Measurements from ENCODE around the gene FRMD3. TPM values are rescaled to one million over a fixed set of nuclear protein-coding genes. Genes with fewer than 3 reads are reported as not detected.

The FRMD3 gene
- total and polyA plus RNA-seq, 3 experiments from 2014 or later: 0.35 to 0.68 (median 0.62) TPM

- Mint-ChIP-seq H3K4me3 (no peak overlapping the region), H3K27me3 (no peaks in the 10 kb centered on the region), H3K36me3 (peaks cover 0 to 4% (median 0%) of the 10 kb centered on the region in 3 donors), H3K4me1 (no peaks in the 10 kb centered on the region), H3K27ac (no peak overlapping the region), H3K9me3 (no peaks in the 10 kb centered on the region)
- no peak overlapping the region for H3K27ac ChIP-seq (ENCODE audit: low read depth, low read length)
- no peak for DNase-seq
- H3K27me3 ChIP-seq (ENCODE audit: insufficient read depth, low read length, poor library complexity, severe bottlenecking): no peaks in the 10 kb centered on the region
- no peaks in the 10 kb centered on the region for H3K36me3 ChIP-seq (ENCODE audit: insufficient read depth, low read length)
- ChIA-PET CTCF (no interaction called here), POLR2A (no interaction called here)
- H3K4me1 ChIP-seq (ENCODE audit: insufficient read depth, low read length): no peaks in the 10 kb centered on the region
- no peak overlapping the region for H3K4me3 ChIP-seq (ENCODE audit: low read length)
- no peaks in the 10 kb centered on the region for H3K9me3 ChIP-seq (ENCODE audit: low read length)
Measured at GRCh38 chr9:83264315-83264714, 273.9 kb downstream of the FRMD3 start.

GRCh38 chr9:83259558-83259957 lies 278.6 kb downstream of the FRMD3 start:
- H3K27ac Mint-ChIP-seq: no peak overlapping the region
- DNase-seq: no peak
- ChIA-PET CTCF (no interaction called here), POLR2A (no interaction called here)
- no peaks in the 10 kb centered on the region for H3K27me3 Mint-ChIP-seq
- no peak overlapping the region for H3K27ac ChIP-seq (ENCODE audit: low read depth, low read length)
- H3K9me3 ChIP-seq (ENCODE audit: low read length): no peaks in the 10 kb centered on the region
- H3K4me1 Mint-ChIP-seq: no peaks in the 10 kb centered on the region
- peaks cover 0 to 10% (median 3%) of the 10 kb centered on the region in 5 donors for H3K9me3 Mint-ChIP-seq
- no peaks in the 10 kb centered on the region for H3K4me1 ChIP-seq (ENCODE audit: insufficient read depth, low read length)
- H3K36me3 Mint-ChIP-seq: peaks cover 0 to 4% (median 0%) of the 10 kb centered on the region in 3 donors
- no peaks in the 10 kb centered on the region for H3K36me3 ChIP-seq (ENCODE audit: insufficient read depth, low read length)
- H3K4me3 ChIP-seq (ENCODE audit: low read length): no peak overlapping the region
- no peak overlapping the region for H3K4me3 Mint-ChIP-seq
- H3K27me3 ChIP-seq (ENCODE audit: insufficient read depth, low read length, poor library complexity, severe bottlenecking): no peaks in the 10 kb centered on the region

GRCh38 chr9:83257937-83258891 lies 280.0 kb downstream of the FRMD3 start:
- POLR2A ChIA-PET: no interaction called here
- Mint-ChIP-seq H3K27ac (no peak overlapping the region), H3K4me1 (no peaks in the 10 kb centered on the region)

GRCh38 chr9:83247732-83248131 lies 290.5 kb downstream of the FRMD3 start:
- Histone ChIP-seq H3K36me3 (ENCODE audit: insufficient read depth, low read length) (no peaks in the 10 kb centered on the region), H3K4me3 (ENCODE audit: low read length) (no peak overlapping the region), H3K27me3 (ENCODE audit: insufficient read depth, low read length, poor library complexity, severe bottlenecking) (no peaks in the 10 kb centered on the region), H3K4me1 (ENCODE audit: insufficient read depth, low read length) (no peaks in the 10 kb centered on the region), H3K27ac (ENCODE audit: low read depth, low read length) (no peak overlapping the region), H3K9me3 (ENCODE audit: low read length) (no peaks in the 10 kb centered on the region)
- peaks cover 0 to 31% (median 9%) of the 10 kb centered on the region in 3 donors for H3K36me3 Mint-ChIP-seq
- no peak for DNase-seq
- no peak overlapping the region for H3K27ac Mint-ChIP-seq
- no peaks in the 10 kb centered on the region for H3K27me3 Mint-ChIP-seq
- CTCF ChIA-PET: no interaction called here
- POLR2A ChIA-PET: no interaction called here
- peaks cover 9 to 22% (median 16%) of the 10 kb centered on the region in 5 donors for H3K9me3 Mint-ChIP-seq
- no peak overlapping the region for H3K4me3 Mint-ChIP-seq
- H3K4me1 Mint-ChIP-seq: no peaks in the 10 kb centered on the region

More at GRCh38 chr9:83257937-83258891, 280.0 kb downstream of the FRMD3 start:
- H3K4me3 Mint-ChIP-seq: no peak overlapping the region
- Histone ChIP-seq H3K4me1 (ENCODE audit: insufficient read depth, low read length) (no peaks in the 10 kb centered on the region), H3K4me3 (ENCODE audit: low read length) (no peak overlapping the region), H3K9me3 (ENCODE audit: low read length) (no peaks in the 10 kb centered on the region), H3K27me3 (ENCODE audit: insufficient read depth, low read length, poor library complexity, severe bottlenecking) (no peaks in the 10 kb centered on the region), H3K36me3 (ENCODE audit: insufficient read depth, low read length) (no peaks in the 10 kb centered on the region), H3K27ac (ENCODE audit: low read depth, low read length) (no peak overlapping the region)
- DNase-seq: no peak
- H3K9me3 Mint-ChIP-seq: peaks cover under 1 to 12% (median 6%) of the 10 kb centered on the region in 5 donors
- H3K27me3 Mint-ChIP-seq: no peaks in the 10 kb centered on the region
- H3K36me3 Mint-ChIP-seq: peaks cover 0 to 4% (median under 1%) of the 10 kb centered on the region in 3 donors
- CTCF ChIA-PET: no interaction called here

- peaks cover 0 to 28% (median 7%) of the 10 kb centered on the region in 3 donors for H3K36me3 Mint-ChIP-seq
- no peak for DNase-seq
- H3K27ac ChIP-seq (ENCODE audit: low read depth, low read length): no peak overlapping the region
- no peaks in the 10 kb centered on the region for H3K27me3 ChIP-seq (ENCODE audit: insufficient read depth, low read length, poor library complexity, severe bottlenecking)
- POLR2A ChIA-PET: no interaction called here
- H3K4me1 ChIP-seq (ENCODE audit: insufficient read depth, low read length): no peaks in the 10 kb centered on the region
- H3K9me3 Mint-ChIP-seq: peaks cover 0 to 7% (median under 1%) of the 10 kb centered on the region in 5 donors
- H3K4me3 Mint-ChIP-seq: no peak overlapping the region
- H3K36me3 ChIP-seq (ENCODE audit: insufficient read depth, low read length): no peaks in the 10 kb centered on the region
- H3K4me3 ChIP-seq (ENCODE audit: low read length): no peak overlapping the region
- no peaks in the 10 kb centered on the region for H3K27me3 Mint-ChIP-seq
- H3K27ac Mint-ChIP-seq: no peak overlapping the region
- CTCF ChIA-PET: no interaction called here
- no peaks in the 10 kb centered on the region for H3K9me3 ChIP-seq (ENCODE audit: low read length)
- no peaks in the 10 kb centered on the region for H3K4me1 Mint-ChIP-seq
Measured at GRCh38 chr9:83245979-83246659, 292.1 kb downstream of the FRMD3 start.

- DNase-seq: no peak
Measured at GRCh38 chr9:83242066-83242465, 296.1 kb downstream of the FRMD3 start.

GRCh38 chr9:83240671-83241070 lies 297.5 kb downstream of the FRMD3 start:
- H3K9me3 Mint-ChIP-seq: peaks cover 0 to 2% (median 0%) of the 10 kb centered on the region in 5 donors
- no peak overlapping the region for H3K4me3 Mint-ChIP-seq
- no peaks in the 10 kb centered on the region for H3K9me3 ChIP-seq (ENCODE audit: low read length)
- H3K4me3 ChIP-seq (ENCODE audit: low read length): no peak overlapping the region
- no peaks in the 10 kb centered on the region for H3K36me3 ChIP-seq (ENCODE audit: insufficient read depth, low read length)
- ChIA-PET POLR2A (no interaction called here), CTCF (no interaction called here)
- H3K27me3 Mint-ChIP-seq: no peaks in the 10 kb centered on the region
- H3K27ac Mint-ChIP-seq: no peak overlapping the region
- H3K27ac ChIP-seq (ENCODE audit: low read depth, low read length): no peak overlapping the region
- peaks cover 0 to 14% (median 0%) of the 10 kb centered on the region in 3 donors for H3K36me3 Mint-ChIP-seq
- no peaks in the 10 kb centered on the region for H3K4me1 ChIP-seq (ENCODE audit: insufficient read depth, low read length)
- no peak for DNase-seq
- H3K4me1 Mint-ChIP-seq: no peaks in the 10 kb centered on the region
- H3K27me3 ChIP-seq (ENCODE audit: insufficient read depth, low read length, poor library complexity, severe bottlenecking): no peaks in the 10 kb centered on the region

More at GRCh38 chr9:83242066-83242465, 296.1 kb downstream of the FRMD3 start:
- no peaks in the 10 kb centered on the region for H3K27me3 Mint-ChIP-seq
- no peak overlapping the region for H3K27ac ChIP-seq (ENCODE audit: low read depth, low read length)
- H3K27ac Mint-ChIP-seq: no peak overlapping the region
- H3K4me3 Mint-ChIP-seq: no peak overlapping the region
- peaks cover 0 to 18% (median 4%) of the 10 kb centered on the region in 3 donors for H3K36me3 Mint-ChIP-seq
- no peak overlapping the region for H3K4me3 ChIP-seq (ENCODE audit: low read length)
- no peaks in the 10 kb centered on the region for H3K9me3 ChIP-seq (ENCODE audit: low read length)
- no peaks in the 10 kb centered on the region for H3K4me1 Mint-ChIP-seq
- CTCF ChIA-PET: no interaction called here
- no peaks in the 10 kb centered on the region for H3K4me1 ChIP-seq (ENCODE audit: insufficient read depth, low read length)
- peaks cover 0 to 2% (median 0%) of the 10 kb centered on the region in 5 donors for H3K9me3 Mint-ChIP-seq
- POLR2A ChIA-PET: no interaction called here
- H3K36me3 ChIP-seq (ENCODE audit: insufficient read depth, low read length): no peaks in the 10 kb centered on the region
- H3K27me3 ChIP-seq (ENCODE audit: insufficient read depth, low read length, poor library complexity, severe bottlenecking): no peaks in the 10 kb centered on the region

GRCh38 chr9:83239747-83240146 lies 298.5 kb downstream of the FRMD3 start:
- H3K36me3 Mint-ChIP-seq: peaks cover 0 to 14% (median 0%) of the 10 kb centered on the region in 3 donors
- H3K27ac Mint-ChIP-seq: no peak overlapping the region
- no peaks in the 10 kb centered on the region for H3K9me3 ChIP-seq (ENCODE audit: low read length)
- H3K9me3 Mint-ChIP-seq: peaks cover 0 to 2% (median 0%) of the 10 kb centered on the region in 5 donors
- CTCF ChIA-PET: no interaction called here
- no peaks in the 10 kb centered on the region for H3K4me1 Mint-ChIP-seq
- H3K27ac ChIP-seq (ENCODE audit: low read depth, low read length): no peak overlapping the region
- no peak for DNase-seq
- no peak overlapping the region for H3K4me3 Mint-ChIP-seq
- POLR2A ChIA-PET: no interaction called here
- H3K4me3 ChIP-seq (ENCODE audit: low read length): no peak overlapping the region
- H3K27me3 Mint-ChIP-seq: no peaks in the 10 kb centered on the region
- H3K27me3 ChIP-seq (ENCODE audit: insufficient read depth, low read length, poor library complexity, severe bottlenecking): no peaks in the 10 kb centered on the region
- H3K36me3 ChIP-seq (ENCODE audit: insufficient read depth, low read length): no peaks in the 10 kb centered on the region
- H3K4me1 ChIP-seq (ENCODE audit: insufficient read depth, low read length): no peaks in the 10 kb centered on the region

Data from CD8-positive, alpha-beta memory T cell (primary cell).